Measurements from ENCODE around the gene GOLGA6A.

GRCh38 chr15:74131628-74132413 lies 49.5 kb upstream of the GOLGA6A start:
- TF ChIP-seq CTCF (conservative IDR thresholded peaks at IDR 0.05) = no peak
- TF ChIP-seq ZFX (IDR thresholded peaks at IDR 0.05) = no peak

All from C4-2B (cell line).